ENCODE results near the gene RNF152.
"Not testable (repeated sequence)": the region's sequence is repeated elsewhere in the genome, so short reads cannot be mapped to it uniquely, and the experiment has no call there.

RNF152 gene

GRCh38 chr18:61821748-61822147, 71.1 kb downstream of the RNF152 start:
- DNase-seq (ENCODE audit: low read depth) = no peak

GRCh38 chr18:61820882-61821281, 71.9 kb downstream of the RNF152 start:
- no peak for DNase-seq (ENCODE audit: low read depth)

GRCh38 chr18:61817086-61817485, 75.7 kb downstream of the RNF152 start:
- DNase-seq (ENCODE audit: low read depth) = no peak

GRCh38 chr18:61815885-61816470, 76.8 kb downstream of the RNF152 start:
- DNase-seq (ENCODE audit: low read depth) = no peak

- DNase-seq (ENCODE audit: low read depth) = no peak
Measured at GRCh38 chr18:61808286-61808685, 84.5 kb downstream of the RNF152 start.

- no peak for DNase-seq (ENCODE audit: low read depth)
Measured at GRCh38 chr18:61803393-61803792, 89.4 kb downstream of the RNF152 start.

GRCh38 chr18:61797696-61798590, 94.9 kb downstream of the RNF152 start:
- DNase-seq (ENCODE audit: low read depth) = no peak

- no peak for DNase-seq (ENCODE audit: low read depth)
Measured at GRCh38 chr18:61791031-61791430, 101.8 kb downstream of the RNF152 start.

GRCh38 chr18:61787011-61787670, 105.7 kb downstream of the RNF152 start:
- not testable (repeated sequence) for DNase-seq (ENCODE audit: low read depth)

- no peak for DNase-seq (ENCODE audit: low read depth)
Measured at GRCh38 chr18:61785588-61785987, 107.2 kb downstream of the RNF152 start.

GRCh38 chr18:61784834-61785233, 108.0 kb downstream of the RNF152 start:
- DNase-seq (ENCODE audit: low read depth) = no peak

- no peak for DNase-seq (ENCODE audit: low read depth)
Measured at GRCh38 chr18:61782545-61782944, 110.3 kb downstream of the RNF152 start.

- not testable (repeated sequence) for DNase-seq (ENCODE audit: low read depth)
Measured at GRCh38 chr18:61776201-61776600, 116.6 kb downstream of the RNF152 start.

GRCh38 chr18:61774846-61775245, 118.0 kb downstream of the RNF152 start:
- no peak for DNase-seq (ENCODE audit: low read depth)

- no peak for DNase-seq (ENCODE audit: low read depth)
Measured at GRCh38 chr18:61772293-61772848, 120.4 kb downstream of the RNF152 start.

- DNase-seq (ENCODE audit: low read depth) = no peak
Measured at GRCh38 chr18:61771861-61772260, 120.9 kb downstream of the RNF152 start.

- no peak for DNase-seq (ENCODE audit: low read depth)
Measured at GRCh38 chr18:61770279-61770678, 122.5 kb downstream of the RNF152 start.

GRCh38 chr18:61766266-61766884, 126.4 kb downstream of the RNF152 start:
- DNase-seq (ENCODE audit: low read depth) = no peak

GRCh38 chr18:61765097-61765496, 127.7 kb downstream of the RNF152 start:
- DNase-seq (ENCODE audit: low read depth) = no peak

- no peak for DNase-seq (ENCODE audit: low read depth)
Measured at GRCh38 chr18:61764381-61764780, 128.4 kb downstream of the RNF152 start.

- no peak for DNase-seq (ENCODE audit: low read depth)
Measured at GRCh38 chr18:61761875-61762274, 130.9 kb downstream of the RNF152 start.
